HFFc6 (cell line): ENCODE measurements around the gene SLC38A11. TPM values are rescaled to one million over a fixed set of nuclear protein-coding genes. Genes with fewer than 3 reads are reported as not detected.

Source experiments
- DNase-seq: peaks from one replicate; pipeline ENCODE4 v3.0.0-alpha.2; 2018
- H3K27ac Mint-ChIP-seq: 2 replicates; pipeline ENCODE4 v1.8.0; 2020; ENCODE audit warnings: mild to moderate bottlenecking, mixed read lengths
- H3K27me3 Mint-ChIP-seq: 2 replicates; pipeline ENCODE4 v1.8.0; 2021; ENCODE audit warnings: mild to moderate bottlenecking, moderate library complexity, mixed read lengths; ENCODE audit not compliant: insufficient read depth
- H3K36me3 Mint-ChIP-seq: 2 replicates; pipeline ENCODE4 v1.8.0; 2021; ENCODE audit warnings: low read depth, mixed read lengths
- H3K4me1 Mint-ChIP-seq: 2 replicates; pipeline ENCODE4 v1.8.0; 2020; ENCODE audit warnings: low read depth, mixed read lengths
- H3K4me3 Mint-ChIP-seq: 2 replicates; pipeline ENCODE4 v1.8.0; 2020; ENCODE audit warnings: mild to moderate bottlenecking, moderate library complexity, mixed read lengths
- H3K9me3 Mint-ChIP-seq: 2 replicates; pipeline ENCODE4 v1.8.0; 2020; ENCODE audit warnings: mild to moderate bottlenecking, mixed read lengths
- total RNA-seq, 6 experiments: library from RNA; stranded (reverse); fragmentation: NEBNext Ultra II Directional; extraction: Animal tissue kit (Norgen Biotek cat#: 25700); gene quantifications; 2 replicates in 1 of 6; 3 replicates in 5 of 6; pipeline ENCODE4 v1.2.3, GENCODE V29; 2021
- TF ChIP-seq, protein P1 (sequence below): fragments of 200-600 bp; sonication (generic); IDR thresholded peaks from 2 replicates; pipeline ENCODE4 v1.5.0; 2021; ENCODE audit warnings: antibody characterized with exemption, mild to moderate bottlenecking

The SLC38A11 gene
- total RNA-seq, 6 experiments from 2014 or later = 2.1 to 3.0 (median 2.5) TPM

DNA sequence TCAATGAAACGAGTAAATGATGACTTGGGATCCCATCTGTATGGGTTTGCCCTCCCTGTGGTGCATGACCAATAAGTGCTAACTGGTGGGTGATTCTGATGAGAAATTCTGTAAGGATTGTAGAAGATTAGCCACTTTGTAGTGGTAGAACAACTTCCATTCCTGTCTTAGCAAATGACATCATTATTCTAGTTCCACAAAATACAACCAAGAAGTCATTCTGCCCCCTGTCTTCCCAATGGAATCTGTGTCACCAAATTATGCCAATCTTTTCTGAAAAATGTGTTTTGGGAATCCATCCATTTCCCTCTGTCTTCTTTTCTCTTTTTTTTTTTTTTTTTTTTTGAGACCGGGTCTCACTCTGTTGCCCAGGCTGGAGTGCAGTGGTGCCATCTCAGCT is 48.4 kb downstream of the SLC38A11 start:
- Mint-ChIP-seq H3K36me3 (no peaks in the 10 kb centered on the region), H3K4me3 (no peak overlapping the region), H3K27ac (no peak overlapping the region), H3K9me3 (no peaks in the 10 kb centered on the region), H3K4me1 (peaks cover 57% of the 10 kb centered on the region), H3K27me3 (no peaks in the 10 kb centered on the region)
- TF ChIP-seq, protein P1, sequence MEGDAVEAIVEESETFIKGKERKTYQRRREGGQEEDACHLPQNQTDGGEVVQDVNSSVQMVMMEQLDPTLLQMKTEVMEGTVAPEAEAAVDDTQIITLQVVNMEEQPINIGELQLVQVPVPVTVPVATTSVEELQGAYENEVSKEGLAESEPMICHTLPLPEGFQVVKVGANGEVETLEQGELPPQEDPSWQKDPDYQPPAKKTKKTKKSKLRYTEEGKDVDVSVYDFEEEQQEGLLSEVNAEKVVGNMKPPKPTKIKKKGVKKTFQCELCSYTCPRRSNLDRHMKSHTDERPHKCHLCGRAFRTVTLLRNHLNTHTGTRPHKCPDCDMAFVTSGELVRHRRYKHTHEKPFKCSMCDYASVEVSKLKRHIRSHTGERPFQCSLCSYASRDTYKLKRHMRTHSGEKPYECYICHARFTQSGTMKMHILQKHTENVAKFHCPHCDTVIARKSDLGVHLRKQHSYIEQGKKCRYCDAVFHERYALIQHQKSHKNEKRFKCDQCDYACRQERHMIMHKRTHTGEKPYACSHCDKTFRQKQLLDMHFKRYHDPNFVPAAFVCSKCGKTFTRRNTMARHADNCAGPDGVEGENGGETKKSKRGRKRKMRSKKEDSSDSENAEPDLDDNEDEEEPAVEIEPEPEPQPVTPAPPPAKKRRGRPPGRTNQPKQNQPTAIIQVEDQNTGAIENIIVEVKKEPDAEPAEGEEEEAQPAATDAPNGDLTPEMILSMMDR = 0 out of 2 replicates have a peak, but pooled peaks have one; percentile 13
- DNase-seq = no peak

DNA sequence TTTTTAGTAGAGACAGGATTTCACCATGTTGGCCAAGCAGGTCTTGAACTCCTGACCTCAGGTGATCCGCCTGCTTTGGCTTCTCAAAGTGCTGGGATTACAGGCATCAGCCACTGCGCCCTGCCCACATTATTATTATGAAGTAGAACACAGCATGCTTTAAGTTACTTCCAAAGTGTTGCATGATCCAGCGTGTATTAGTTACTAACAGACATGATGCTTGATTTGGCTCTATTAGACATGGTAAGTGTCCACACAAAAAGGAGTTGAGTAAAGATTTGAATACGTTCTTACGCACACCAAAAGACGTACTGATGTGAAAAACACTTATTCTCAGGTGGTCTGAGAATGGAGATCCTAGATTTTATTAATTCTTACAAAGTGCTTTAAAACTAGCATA is 50.0 kb downstream of the SLC38A11 start:
- Mint-ChIP-seq H3K36me3 (no peaks in the 10 kb centered on the region), H3K9me3 (no peaks in the 10 kb centered on the region), H3K4me1 (peaks cover 50% of the 10 kb centered on the region), H3K27ac (no peak overlapping the region), H3K27me3 (no peaks in the 10 kb centered on the region), H3K4me3 (no peak overlapping the region)
- no peak for DNase-seq
- TF ChIP-seq, protein P1 = no peak

DNA sequence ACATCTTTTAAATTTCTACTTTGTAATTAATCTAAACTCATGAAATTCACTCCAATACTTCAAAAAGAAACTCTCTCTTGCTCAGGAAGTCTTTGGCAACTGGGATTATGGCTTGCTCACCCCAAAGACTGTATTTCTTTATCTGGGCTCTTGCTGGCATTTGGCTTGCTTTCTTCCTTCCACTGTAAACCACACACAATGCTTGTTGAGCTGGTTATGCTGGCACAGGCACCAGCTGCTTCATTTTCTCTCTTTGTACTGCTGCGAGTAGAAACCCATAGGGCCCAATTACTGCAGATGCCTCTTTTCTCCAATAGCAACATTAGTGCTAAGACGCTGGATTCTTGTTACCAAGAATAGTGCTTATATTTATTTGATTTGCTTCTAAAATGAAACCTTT is 51.4 kb downstream of the SLC38A11 start:
- DNase-seq = no peak
- H3K27ac Mint-ChIP-seq = no peak overlapping the region; the same call in 1 of the 2 replicates
- H3K4me3 Mint-ChIP-seq = no peak overlapping the region
- H3K4me1 Mint-ChIP-seq = peaks cover 40% of the 10 kb centered on the region
- TF ChIP-seq, protein P1 = no peak
- H3K36me3 Mint-ChIP-seq = no peaks in the 10 kb centered on the region
- no peaks in the 10 kb centered on the region for H3K9me3 Mint-ChIP-seq
- no peaks in the 10 kb centered on the region for H3K27me3 Mint-ChIP-seq

DNA sequence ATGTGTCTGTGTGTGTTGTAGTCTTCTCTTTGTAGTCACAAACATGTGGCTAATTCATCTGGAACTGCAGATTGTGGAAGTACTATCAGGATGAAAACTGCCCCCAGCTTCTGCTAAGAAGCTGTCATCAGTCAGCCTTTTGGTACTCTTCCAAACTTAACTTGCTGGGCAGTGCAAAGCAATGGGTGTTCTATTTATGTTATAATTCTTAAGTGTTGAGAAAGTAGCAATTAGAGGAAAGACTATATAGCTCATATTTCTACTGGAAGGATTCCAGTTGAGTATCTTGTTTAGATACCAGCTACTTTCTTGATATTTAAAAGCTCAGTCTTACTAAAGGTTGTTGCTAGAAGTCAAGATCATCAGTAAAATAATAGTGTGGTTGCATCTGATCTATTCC is 52.1 kb downstream of the SLC38A11 start:
- Mint-ChIP-seq H3K27ac (peak overlapping the region; percentile 32; the same call in 1 of the 2 replicates), H3K36me3 (no peaks in the 10 kb centered on the region), H3K27me3 (no peaks in the 10 kb centered on the region), H3K9me3 (no peaks in the 10 kb centered on the region), H3K4me1 (peaks cover 47% of the 10 kb centered on the region), H3K4me3 (no peak overlapping the region)
- TF ChIP-seq, protein P1 = no peak
- DNase-seq = peak; percentile 70

DNA sequence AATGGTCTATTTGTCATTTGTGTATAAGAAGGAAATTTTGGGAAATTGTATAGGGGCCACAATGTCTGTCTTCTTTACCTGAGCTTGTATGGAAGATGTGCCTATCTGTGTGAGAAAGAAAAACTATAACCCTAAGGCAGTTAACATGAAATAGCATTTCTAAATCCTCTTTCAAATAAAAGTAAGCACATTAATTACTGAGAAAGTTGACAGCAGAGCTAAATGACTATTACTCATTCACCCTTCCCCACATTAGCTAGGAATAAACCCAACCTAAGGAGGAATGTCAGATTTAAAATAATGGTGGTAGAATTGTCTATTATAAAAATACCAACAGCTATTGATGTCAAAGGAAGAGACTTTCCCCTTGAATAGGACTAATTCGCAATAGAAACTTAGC is 56.2 kb downstream of the SLC38A11 start:
- no peaks in the 10 kb centered on the region for H3K27me3 Mint-ChIP-seq
- H3K36me3 Mint-ChIP-seq = no peaks in the 10 kb centered on the region
- H3K4me1 Mint-ChIP-seq = peaks cover 63% of the 10 kb centered on the region
- no peak for DNase-seq
- H3K4me3 Mint-ChIP-seq = no peak overlapping the region
- TF ChIP-seq, protein P1 = no peak
- H3K27ac Mint-ChIP-seq = peak overlapping the region; percentile 84
- H3K9me3 Mint-ChIP-seq = no peaks in the 10 kb centered on the region

DNA sequence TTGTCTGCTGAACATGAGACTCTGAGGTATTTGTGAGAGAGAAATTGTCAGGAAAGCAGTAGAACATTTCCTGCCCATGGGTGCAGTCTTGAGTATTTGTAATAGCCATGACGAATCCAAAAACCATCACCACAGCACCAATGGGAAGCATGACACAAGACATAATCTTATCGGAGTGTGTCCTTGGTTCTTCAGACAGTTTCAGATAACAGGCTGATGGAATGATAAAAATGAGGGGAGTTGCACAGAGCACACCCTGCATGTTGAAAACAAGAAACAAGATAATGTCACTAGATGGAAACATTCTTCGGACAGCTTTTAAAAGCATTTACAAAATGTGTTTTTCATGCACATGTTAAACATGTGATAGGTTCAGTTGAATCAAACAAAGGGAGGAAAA is 56.9 kb downstream of the SLC38A11 start:
- Mint-ChIP-seq H3K27me3 (no peaks in the 10 kb centered on the region), H3K27ac (peak overlapping the region; percentile 84), H3K4me3 (peak overlapping the region; percentile 64), H3K9me3 (no peaks in the 10 kb centered on the region), H3K4me1 (peaks cover 56% of the 10 kb centered on the region), H3K36me3 (no peaks in the 10 kb centered on the region)
- TF ChIP-seq, protein P1 = no peak
- DNase-seq = peak; percentile 72
